ENCODE measurements around the gene RPS6KL1. TPM values are rescaled to one million over a fixed set of nuclear protein-coding genes. Genes with fewer than 3 reads are reported as not detected.

Gene RPS6KL1
- total RNA-seq, 2 donors from 2014 or later = 4.4 to 10.4 TPM

DNA sequence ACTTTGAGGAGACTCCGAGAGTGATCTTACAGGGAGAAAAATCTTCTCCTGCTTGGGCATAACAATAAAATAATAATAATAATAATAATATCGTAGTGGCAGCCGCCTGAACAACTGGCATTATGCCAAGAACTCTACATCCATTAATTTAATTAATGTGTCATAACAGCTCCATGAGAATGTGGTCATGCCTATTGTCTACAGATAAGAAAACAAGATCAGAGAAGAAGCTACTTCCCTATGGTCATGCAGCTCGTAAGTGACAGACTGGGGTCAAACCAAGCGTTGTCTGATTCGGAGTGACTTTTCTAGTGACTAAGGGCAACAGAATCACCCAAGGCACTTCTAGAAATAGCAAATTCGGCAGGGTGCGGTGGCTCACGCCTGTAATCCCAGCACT, 58.9 kb downstream of the RPS6KL1 start:
- no peak overlapping the region for H3K27ac Mint-ChIP-seq
- H3K4me1 Mint-ChIP-seq = no peaks in the 10 kb centered on the region
- Histone ChIP-seq H3K4me1 (ENCODE audit: control insufficient read depth, insufficient read depth, low read length) (no peaks in the 10 kb centered on the region), H3K4me3 (ENCODE audit: low read length) (no peak overlapping the region), H3K27ac (ENCODE audit: low read depth, low read length) (no peak overlapping the region), H3K27me3 (ENCODE audit: control insufficient read depth, insufficient read depth, low read length, poor library complexity, severe bottlenecking) (peaks cover 16% of the 10 kb centered on the region), H3K36me3 (ENCODE audit: control insufficient read depth, insufficient read depth, low read length) (no peaks in the 10 kb centered on the region), H3K9ac (ENCODE audit: extremely low read depth, low read length, poor library complexity, severe bottlenecking) (no peak overlapping the region), H3K9me3 (ENCODE audit: control insufficient read depth, low read length) (no peaks in the 10 kb centered on the region)
- no peaks in the 10 kb centered on the region for H3K9me3 Mint-ChIP-seq
- 93 to 97% methylated on average over 6 to 9 of the region's 9 CpGs for WGBS, 2 experiments (ENCODE audit: insufficient coverage in 1 of 2, insufficient read length in 1 of 2)
- H3K4me3 Mint-ChIP-seq = no peak overlapping the region
- peak; percentile 35 for DNase-seq
- TF ChIP-seq, protein P1, sequence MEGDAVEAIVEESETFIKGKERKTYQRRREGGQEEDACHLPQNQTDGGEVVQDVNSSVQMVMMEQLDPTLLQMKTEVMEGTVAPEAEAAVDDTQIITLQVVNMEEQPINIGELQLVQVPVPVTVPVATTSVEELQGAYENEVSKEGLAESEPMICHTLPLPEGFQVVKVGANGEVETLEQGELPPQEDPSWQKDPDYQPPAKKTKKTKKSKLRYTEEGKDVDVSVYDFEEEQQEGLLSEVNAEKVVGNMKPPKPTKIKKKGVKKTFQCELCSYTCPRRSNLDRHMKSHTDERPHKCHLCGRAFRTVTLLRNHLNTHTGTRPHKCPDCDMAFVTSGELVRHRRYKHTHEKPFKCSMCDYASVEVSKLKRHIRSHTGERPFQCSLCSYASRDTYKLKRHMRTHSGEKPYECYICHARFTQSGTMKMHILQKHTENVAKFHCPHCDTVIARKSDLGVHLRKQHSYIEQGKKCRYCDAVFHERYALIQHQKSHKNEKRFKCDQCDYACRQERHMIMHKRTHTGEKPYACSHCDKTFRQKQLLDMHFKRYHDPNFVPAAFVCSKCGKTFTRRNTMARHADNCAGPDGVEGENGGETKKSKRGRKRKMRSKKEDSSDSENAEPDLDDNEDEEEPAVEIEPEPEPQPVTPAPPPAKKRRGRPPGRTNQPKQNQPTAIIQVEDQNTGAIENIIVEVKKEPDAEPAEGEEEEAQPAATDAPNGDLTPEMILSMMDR (conservative IDR thresholded peaks at IDR 0.05) = no peak
- peaks cover 29% of the 10 kb centered on the region for H3K27me3 Mint-ChIP-seq (ENCODE audit: insufficient read depth)
- no peaks in the 10 kb centered on the region for H3K36me3 Mint-ChIP-seq (ENCODE audit: low read depth)

DNA sequence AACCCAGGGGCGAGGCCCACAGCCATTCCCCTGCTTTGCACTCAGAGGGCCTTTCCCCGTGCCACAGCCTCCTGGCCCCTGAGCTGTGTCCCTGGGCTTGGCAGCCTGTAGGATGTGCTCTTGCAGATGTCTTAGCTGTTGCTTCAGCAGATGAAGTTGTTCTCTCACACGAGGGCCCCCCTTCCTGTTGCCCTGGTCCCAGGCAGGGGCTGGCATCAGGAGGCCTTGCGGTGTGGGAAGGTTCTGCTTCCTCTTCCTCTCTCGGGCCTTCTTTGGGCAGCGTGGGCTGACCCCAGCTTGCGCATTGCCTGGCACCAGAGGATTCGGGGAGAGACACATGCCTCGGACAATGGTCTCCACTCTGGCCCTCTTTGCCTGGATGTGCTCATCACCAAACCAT, 59.8 kb downstream of the RPS6KL1 start:
- Mint-ChIP-seq H3K27ac (no peak overlapping the region), H3K27me3 (ENCODE audit: insufficient read depth) (peaks cover 32% of the 10 kb centered on the region)

DNA sequence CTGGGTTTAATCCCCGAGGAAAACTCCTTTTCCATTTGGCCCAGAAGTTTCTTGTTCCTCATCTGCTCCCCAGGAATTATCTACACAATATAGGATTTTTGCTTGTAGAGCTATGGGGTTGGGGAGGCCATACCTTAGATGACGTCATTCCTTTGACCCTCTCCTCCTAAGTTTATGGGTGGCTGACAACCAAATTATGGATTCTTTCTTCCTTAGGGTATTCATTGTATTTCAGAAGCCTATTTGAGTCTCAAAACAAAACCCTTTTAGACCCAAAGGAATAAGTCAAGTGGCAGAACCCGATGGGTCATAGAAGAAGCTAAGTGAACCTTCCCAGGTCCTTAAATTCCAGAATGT, 61.3 kb downstream of the RPS6KL1 start:
- no peaks in the 10 kb centered on the region for H3K4me1 ChIP-seq (ENCODE audit: control insufficient read depth, insufficient read depth, low read length)
- 90 to 94% methylated on average over 1 to 3 of the region's 3 CpGs for WGBS, 2 experiments (ENCODE audit: insufficient coverage in 1 of 2, insufficient read length in 1 of 2)
- no peak overlapping the region for H3K27ac Mint-ChIP-seq

More for the DNA sequence above, 59.8 kb downstream of the RPS6KL1 start:
- Mint-ChIP-seq H3K36me3 (ENCODE audit: low read depth) (no peaks in the 10 kb centered on the region), H3K4me3 (no peak overlapping the region), H3K4me1 (no peaks in the 10 kb centered on the region), H3K9me3 (no peaks in the 10 kb centered on the region)
- Histone ChIP-seq H3K36me3 (ENCODE audit: control insufficient read depth, insufficient read depth, low read length) (no peaks in the 10 kb centered on the region), H3K4me1 (ENCODE audit: control insufficient read depth, insufficient read depth, low read length) (no peaks in the 10 kb centered on the region), H3K9me3 (ENCODE audit: control insufficient read depth, low read length) (no peaks in the 10 kb centered on the region), H3K4me3 (ENCODE audit: low read length) (no peak overlapping the region), H3K9ac (ENCODE audit: extremely low read depth, low read length, poor library complexity, severe bottlenecking) (no peak overlapping the region), H3K27me3 (ENCODE audit: control insufficient read depth, insufficient read depth, low read length, poor library complexity, severe bottlenecking) (peaks cover 16% of the 10 kb centered on the region), H3K27ac (ENCODE audit: low read depth, low read length) (no peak overlapping the region)
- DNase-seq = peak; percentile 42
- 95% methylated on average over 9 of the region's 9 CpGs for WGBS, 2 experiments (ENCODE audit: insufficient coverage in 1 of 2, insufficient read length in 1 of 2)
- TF ChIP-seq, protein P1 (conservative IDR thresholded peaks at IDR 0.05) = no peak

More for the DNA sequence above, 61.3 kb downstream of the RPS6KL1 start:
- Mint-ChIP-seq H3K4me3 (no peak overlapping the region), H3K36me3 (ENCODE audit: low read depth) (no peaks in the 10 kb centered on the region), H3K27me3 (ENCODE audit: insufficient read depth) (peaks cover 23% of the 10 kb centered on the region), H3K4me1 (no peaks in the 10 kb centered on the region), H3K9me3 (no peaks in the 10 kb centered on the region)
- no peaks in the 10 kb centered on the region for H3K9me3 ChIP-seq (ENCODE audit: control insufficient read depth, low read length)
- no peak for DNase-seq
- TF ChIP-seq, protein P1 (conservative IDR thresholded peaks at IDR 0.05) = no peak
- no peak overlapping the region for H3K9ac ChIP-seq (ENCODE audit: extremely low read depth, low read length, poor library complexity, severe bottlenecking)
- no peak overlapping the region for H3K4me3 ChIP-seq (ENCODE audit: low read length)
- peaks cover 12% of the 10 kb centered on the region for H3K27me3 ChIP-seq (ENCODE audit: control insufficient read depth, insufficient read depth, low read length, poor library complexity, severe bottlenecking)
- no peaks in the 10 kb centered on the region for H3K36me3 ChIP-seq (ENCODE audit: control insufficient read depth, insufficient read depth, low read length)
- no peak overlapping the region for H3K27ac ChIP-seq (ENCODE audit: low read depth, low read length)

All from endodermal cell (in vitro differentiated cells).